Endothelial cell of umbilical vein (primary cell): ENCODE measurements around the gene KCNIP3. TPM values are rescaled to one million over a fixed set of nuclear protein-coding genes. Genes with fewer than 3 reads are reported as not detected.

Source experiments
- BruUV-seq: library from RNA; stranded (reverse); fragments of 400-500 nt; replicated peaks from 2 replicates; lab custom pipeline; 2021; lab: Mats Ljungman, UMichigan
- CTCF ChIA-PET: fragments of 300-600, 350-600 bp; sonication (Branson Sonifier 250); formaldehyde crosslinking; loops from one replicate; lab custom pipeline; 2021; ENCODE audit warnings: antibody characterized with exemption, inconsistent platforms; lab: Charles Lee
- POLR2A ChIA-PET: fragments of 300-600, 350-600 bp; sonication (Branson Sonifier 250); formaldehyde crosslinking; loops from one replicate; lab custom pipeline; 2021; ENCODE audit warnings: antibody characterized with exemption, inconsistent platforms; lab: Charles Lee
- DNase-seq: peaks from one replicate; pipeline ENCODE4 v3.0.0-alpha.2; 2011; ENCODE audit warnings: low read depth, low spot score
- FAIRE-seq: peaks from 2 replicates; lab custom pipeline; 2011; peaks lifted over from hg19 to GRCh38; lab: Jason Lieb, UNC
- H2AFZ ChIP-seq: 2 replicates; pipeline ENCODE4 v1.6.0; 2012; ENCODE audit warnings: low read depth, low read length, control low read depth, inconsistent platforms
- H3K27ac ChIP-seq: 2 replicates; pipeline ENCODE4 v1.5.1; 2011; ENCODE audit warnings: low read depth, mild to moderate bottlenecking, control low read depth, low read length, moderate library complexity; ENCODE audit not compliant: insufficient read depth
- H3K27me3 ChIP-seq, 2 experiments: 2 replicates each; pipeline versions ENCODE4 v1.6.0 to v1.6.1; 2011; ENCODE audit warnings: low read length in 2 of 2, mixed read lengths in 1 of 2; ENCODE audit not compliant: control insufficient read depth in 2 of 2, insufficient read depth in 2 of 2
- H3K36me3 ChIP-seq, 2 experiments: 2 replicates in 1 of 2; 3 replicates in 1 of 2; pipeline ENCODE4 v1.5.1; 2011; ENCODE audit warnings: low read length in 2 of 2, mild to moderate bottlenecking in 1 of 2, moderate library complexity in 1 of 2; ENCODE audit not compliant: control insufficient read depth in 2 of 2, insufficient read depth in 2 of 2; ENCODE audit errors: extremely low read depth in 1 of 2
- H3K4me1 ChIP-seq: 3 replicates; pipeline ENCODE4 v1.5.1; 2011; ENCODE audit warnings: mild to moderate bottlenecking, low read length; ENCODE audit not compliant: control insufficient read depth, insufficient read depth; ENCODE audit errors: extremely low read depth
- H3K4me2 ChIP-seq: 2 replicates; pipeline ENCODE4 v1.6.1; 2011; ENCODE audit warnings: low read length, control low read depth, mixed read lengths; ENCODE audit not compliant: insufficient read depth
- H3K4me3 ChIP-seq, 3 experiments: fragments of 200-600 bp in 1 of 3; sonication (generic), shearing (Covaris generic) in 1 of 3; replicated peaks in 1 of 3; 2 replicates each; pipeline ENCODE4 v1.5.1; 2011 to 2016; ENCODE audit warnings: control low read depth in 3 of 3, low read length in 3 of 3, mild to moderate bottlenecking in 2 of 3, inconsistent platforms in 1 of 3, low read depth in 1 of 3, moderate library complexity in 1 of 3; ENCODE audit not compliant: insufficient read depth in 1 of 3
- H3K79me2 ChIP-seq: 2 replicates; pipeline ENCODE4 v1.6.0; 2012; ENCODE audit warnings: low read length, inconsistent platforms; ENCODE audit not compliant: control insufficient read depth, insufficient read depth
- H3K9ac ChIP-seq: replicated peaks from 2 replicates; pipeline ENCODE3; 2011; ENCODE audit warnings: low read length, control low read depth; ENCODE audit not compliant: insufficient read depth; ENCODE audit errors: extremely low read depth
- H3K9me1 ChIP-seq: replicated peaks from 3 replicates; pipeline ENCODE4 v1.6.0; 2011; ENCODE audit warnings: mild to moderate bottlenecking, low read length; ENCODE audit not compliant: control insufficient read depth, insufficient read depth; ENCODE audit errors: extremely low read depth
- H3K9me3 ChIP-seq: replicated peaks from 2 replicates; pipeline ENCODE4 v1.5.1; 2012; ENCODE audit warnings: low read length, inconsistent platforms; ENCODE audit not compliant: control insufficient read depth, insufficient read depth
- H4K20me1 ChIP-seq: replicated peaks from 2 replicates; pipeline ENCODE3; 2011; ENCODE audit warnings: mild to moderate bottlenecking, low read length; ENCODE audit not compliant: control insufficient read depth, insufficient read depth; ENCODE audit errors: extremely low read depth
- CTCF ChIP-seq, 2 donors: IDR thresholded peaks; 1 replicate in 1 of 2; 2 replicates in 1 of 2; pipeline ENCODE4 v1.5.1; 2011; ENCODE audit warnings: low read length in 2 of 2, mild to moderate bottlenecking in 2 of 2, moderate library complexity in 2 of 2, control low read depth in 1 of 2, inconsistent platforms in 1 of 2, low read depth in 1 of 2; ENCODE audit not compliant: insufficient read depth in 1 of 2; ENCODE audit errors: extremely low read depth in 1 of 2
- EZH2 ChIP-seq: IDR thresholded peaks from 2 replicates; pipeline ENCODE4 v1.6.1; 2012; ENCODE audit warnings: borderline replicate concordance, low read depth, mild to moderate bottlenecking, moderate library complexity, low read length, inconsistent platforms; ENCODE audit not compliant: severe bottlenecking
- FOS ChIP-seq: IDR thresholded peaks from 2 replicates; pipeline ENCODE4 v1.6.1; 2011; ENCODE audit warnings: mild to moderate bottlenecking, low read length, moderate library complexity, borderline replicate concordance; ENCODE audit not compliant: insufficient read depth
- GATA2 ChIP-seq: IDR thresholded peaks from 2 replicates; pipeline ENCODE4 v1.7.0; 2011; ENCODE audit warnings: low read depth, mild to moderate bottlenecking, moderate library complexity, mixed read lengths, low read length; ENCODE audit not compliant: insufficient read length, insufficient read depth
- JUN ChIP-seq: IDR thresholded peaks from 2 replicates; pipeline ENCODE4 v1.6.1; 2011; ENCODE audit warnings: borderline replicate concordance, low read depth; ENCODE audit not compliant: insufficient read length, insufficient read depth
- MYC ChIP-seq: IDR thresholded peaks from one replicate; pipeline ENCODE4 v1.6.1; 2011; ENCODE audit warnings: mild to moderate bottlenecking, low read depth, low read length
- POLR2A ChIP-seq: IDR thresholded peaks from 2 replicates; pipeline ENCODE4 v1.6.1; 2012; ENCODE audit warnings: low read depth, mild to moderate bottlenecking, control low read depth, low read length
- POLR2AphosphoS5 ChIP-seq: IDR thresholded peaks from 2 replicates; pipeline ENCODE4 v1.6.1; 2012; ENCODE audit warnings: low read depth, mild to moderate bottlenecking, control low read depth, low read length, moderate library complexity; ENCODE audit not compliant: insufficient read depth
- dilution Hi-C: fragments of 300-500 bp; cut with MboI; formaldehyde crosslinking; loops from one replicate; pipeline ENCODE4 v1.15.0; 2019; ENCODE audit warnings: low sequenced_read_pairs; ENCODE audit not compliant: extremely low pct_ligation_motif_present
- intact Hi-C: fragments of 100-400 bp; cut with micrococcal nuclease; formaldehyde crosslinking; loops from one replicate; pipeline ENCODE4 v1.10.0; 2022
- polyA plus RNA-seq, 4 experiments: library from polyadenylated mRNA; depleted of rRNA in 3 of 4; stranded (reverse) in 3 of 4; unstranded in 1 of 4; fragments of >200 nt; gene quantifications; 2 replicates each; pipeline versions ENCODE4 v1.2.1 to v1.2.3, GENCODE V29; 2011 to 2012; ENCODE audit warnings: missing spikeins in 1 of 4
- total RNA-seq: library from RNA; stranded (reverse); gene quantifications from 2 replicates; pipeline ENCODE4 v1.2.3, GENCODE V29; 2021
- TF ChIP-seq, protein P1 (sequence below): IDR thresholded peaks from 2 replicates; pipeline ENCODE4 v1.6.1; 2011; ENCODE audit not compliant: insufficient read depth, insufficient read length

The KCNIP3 gene
- total and polyA plus RNA-seq, 2 donors (not counting 3 experiments of a cell fraction or from before 2014, with no cell fraction given): 0.12 to 0.62 TPM

DNA sequence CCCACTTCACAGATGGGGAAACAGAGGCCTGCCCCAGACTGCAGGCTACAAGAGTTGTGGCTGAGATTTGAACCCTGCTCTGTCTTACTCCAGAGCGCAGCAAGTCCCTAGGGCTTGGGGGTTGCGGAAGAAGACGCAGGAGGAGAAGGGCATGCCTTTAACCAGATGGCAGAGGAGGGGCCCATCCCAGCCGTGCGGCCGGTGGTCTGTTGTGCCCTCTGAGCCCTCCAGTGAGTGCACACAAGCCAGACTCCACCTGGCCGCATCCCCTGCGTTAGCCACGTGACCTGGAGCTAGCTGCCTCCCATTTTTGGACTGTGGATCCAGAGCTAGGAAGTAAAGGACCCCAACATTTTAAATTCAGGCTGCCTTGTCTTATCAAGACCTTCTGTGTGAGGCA, 2.8 kb downstream of the KCNIP3 start:
- Histone ChIP-seq H3K27ac (no peak overlapping the region), H3K9me3 (no peaks in the 10 kb centered on the region), H3K79me2 (no peaks in the 10 kb centered on the region), H2AFZ (no peak overlapping the region), H4K20me1 (no peaks in the 10 kb centered on the region), H3K4me1 (no peaks in the 10 kb centered on the region), H3K27me3 (no peaks in the 10 kb centered on the region), H3K36me3 (no peaks in the 10 kb centered on the region), H3K4me3 (no peak overlapping the region), H3K9ac (no peak overlapping the region), H3K4me2 (no peak overlapping the region), H3K9me1 (no peaks in the 10 kb centered on the region)
- DNase-seq (no peak), FAIRE-seq (no peak)
- intact Hi-C loops (no loop called here), dilution Hi-C loops (no loop called here)
- ChIA-PET CTCF (no interaction called here), POLR2A (no interaction called here)
- TF ChIP-seq CTCF (IDR thresholded peaks at IDR 0.05; ENCODE audit: extremely low read depth in 1 of 2, insufficient read depth in 1 of 2, low read depth in 1 of 2, low read length in 2 of 2) (no peak), MYC (no peak), FOS (no peak)
- TF ChIP-seq, protein P1, sequence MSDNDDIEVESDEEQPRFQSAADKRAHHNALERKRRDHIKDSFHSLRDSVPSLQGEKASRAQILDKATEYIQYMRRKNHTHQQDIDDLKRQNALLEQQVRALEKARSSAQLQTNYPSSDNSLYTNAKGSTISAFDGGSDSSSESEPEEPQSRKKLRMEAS: no peak
- BruUV-seq: no TSS peak

GRCh38 chr2:95300450-95300849, 3.3 kb downstream of the KCNIP3 start:
- Histone ChIP-seq H3K27me3 (no peaks in the 10 kb centered on the region), H2AFZ (no peak overlapping the region), H3K4me3 (no peak overlapping the region), H4K20me1 (no peaks in the 10 kb centered on the region), H3K79me2 (no peaks in the 10 kb centered on the region), H3K36me3 (no peaks in the 10 kb centered on the region), H3K9ac (no peak overlapping the region), H3K27ac (no peak overlapping the region), H3K9me1 (no peaks in the 10 kb centered on the region), H3K4me2 (no peak overlapping the region), H3K9me3 (no peaks in the 10 kb centered on the region), H3K4me1 (no peaks in the 10 kb centered on the region)
- DNase-seq (no peak), FAIRE-seq (no peak)
- TF ChIP-seq FOS (no peak), JUN (no peak), GATA2 (no peak), MYC (no peak), POLR2A (no peak), EZH2 (no peak), CTCF (IDR thresholded peaks at IDR 0.05; ENCODE audit: extremely low read depth in 1 of 2, insufficient read depth in 1 of 2, low read depth in 1 of 2, low read length in 2 of 2) (no peak), POLR2AphosphoS5 (no peak)
- TF ChIP-seq, protein P1: no peak
- ChIA-PET CTCF (no interaction called here), POLR2A (no interaction called here)
- intact Hi-C loops: no loop called here
- no TSS peak for BruUV-seq
- dilution Hi-C loops: no loop called here
